ENCODE measurements around the gene SFN.
"Not testable (repeated sequence)": the region's sequence is repeated elsewhere in the genome, so short reads cannot be mapped to it uniquely, and the experiment has no call there.

SFN gene

GRCh38 chr1:26844424-26845196, 18.3 kb upstream of the SFN start:
- Histone ChIP-seq H3K27me3 (ENCODE audit: insufficient read depth, poor library complexity, severe bottlenecking) (no peaks in the 10 kb centered on the region), H3K27ac (replicated peaks) (no peak overlapping the region), H3K4me3 (replicated peaks; ENCODE audit: insufficient read depth, low read length) (no peak overlapping the region)
- TF ChIP-seq GABPA (IDR thresholded peaks at IDR 0.05; ENCODE audit: low read depth) (no peak), CTCF (IDR thresholded peaks at IDR 0.05; ENCODE audit: insufficient read depth, low read length) (no peak), POLR2AphosphoS5 (IDR thresholded peaks at IDR 0.05; ENCODE audit: low read depth) (no peak), SPI1 (IDR thresholded peaks at IDR 0.05; ENCODE audit: borderline replicate concordance, low read depth) (no peak)
- no peak for DNase-seq (ENCODE audit: low read depth in 1 of 2, low spot score in 1 of 2)

GRCh38 chr1:26847826-26848225, 15.1 kb upstream of the SFN start:
- not testable (repeated sequence) for H3K4me3 ChIP-seq (replicated peaks; ENCODE audit: insufficient read depth, low read length); DNase-seq (ENCODE audit: low read depth in 1 of 2, low spot score in 1 of 2); H3K27me3 ChIP-seq (ENCODE audit: insufficient read depth, poor library complexity, severe bottlenecking); H3K27ac ChIP-seq (replicated peaks)

GRCh38 chr1:26848499-26848898, 14.4 kb upstream of the SFN start:
- H3K27me3 ChIP-seq (ENCODE audit: insufficient read depth, poor library complexity, severe bottlenecking) = no peaks in the 10 kb centered on the region
- no peak overlapping the region for H3K27ac ChIP-seq (replicated peaks)
- no peak for DNase-seq (ENCODE audit: low read depth in 1 of 2, low spot score in 1 of 2)
- TF ChIP-seq GABPA (IDR thresholded peaks at IDR 0.05; ENCODE audit: low read depth) (no peak), CTCF (IDR thresholded peaks at IDR 0.05; ENCODE audit: insufficient read depth, low read length) (no peak), SPI1 (IDR thresholded peaks at IDR 0.05; ENCODE audit: borderline replicate concordance, low read depth) (no peak)
- H3K4me3 ChIP-seq (replicated peaks; ENCODE audit: insufficient read depth, low read length) = no peak overlapping the region

- TF ChIP-seq SPI1 (IDR thresholded peaks at IDR 0.05; ENCODE audit: borderline replicate concordance, low read depth) (no peak), CTCF (IDR thresholded peaks at IDR 0.05; ENCODE audit: insufficient read depth, low read length) (no peak), GABPA (IDR thresholded peaks at IDR 0.05; ENCODE audit: low read depth) (no peak), REST (IDR thresholded peaks at IDR 0.05; ENCODE audit: insufficient replicate concordance, low read depth) (no peak), POLR2AphosphoS5 (IDR thresholded peaks at IDR 0.05; ENCODE audit: low read depth) (no peak)
- H3K27ac ChIP-seq (replicated peaks) = no peak overlapping the region
- H3K4me3 ChIP-seq (replicated peaks; ENCODE audit: insufficient read depth, low read length) = no peak overlapping the region
- H3K27me3 ChIP-seq (ENCODE audit: insufficient read depth, poor library complexity, severe bottlenecking) = no peaks in the 10 kb centered on the region
- DNase-seq (ENCODE audit: low read depth in 1 of 2, low spot score in 1 of 2) = no peak
Observed at GRCh38 chr1:26848941-26849774, 13.8 kb upstream of the SFN start.

Data from HL-60 (cell line).